ENCODE results near the gene DYRK4. TPM values are rescaled to one million over a fixed set of nuclear protein-coding genes. Genes with fewer than 3 reads are reported as not detected.

The DYRK4 gene
- total RNA-seq, 1 experiment from 2014 or later, result 13.3 TPM

GRCh38 chr12:4540638-4541037 lies 21.4 kb upstream of the DYRK4 start:
- H3K4me3 ChIP-seq (ENCODE audit: low read depth in 2 of 2, low read length in 2 of 2), result no peak overlapping the region
- TF ChIP-seq TCF7L2 (IDR thresholded peaks at IDR 0.05; ENCODE audit: low read depth, low read length), result no peak
- TF ChIP-seq SIN3A (IDR thresholded peaks at IDR 0.05; ENCODE audit: borderline replicate concordance, insufficient read depth, low read depth, low read length), result no peak
- no peak for TF ChIP-seq CTCF (IDR thresholded peaks at IDR 0.05)
- TF ChIP-seq POLR2AphosphoS5 (IDR thresholded peaks at IDR 0.05; ENCODE audit: low read depth, low read length), result no peak
- TF ChIP-seq, protein P1, sequence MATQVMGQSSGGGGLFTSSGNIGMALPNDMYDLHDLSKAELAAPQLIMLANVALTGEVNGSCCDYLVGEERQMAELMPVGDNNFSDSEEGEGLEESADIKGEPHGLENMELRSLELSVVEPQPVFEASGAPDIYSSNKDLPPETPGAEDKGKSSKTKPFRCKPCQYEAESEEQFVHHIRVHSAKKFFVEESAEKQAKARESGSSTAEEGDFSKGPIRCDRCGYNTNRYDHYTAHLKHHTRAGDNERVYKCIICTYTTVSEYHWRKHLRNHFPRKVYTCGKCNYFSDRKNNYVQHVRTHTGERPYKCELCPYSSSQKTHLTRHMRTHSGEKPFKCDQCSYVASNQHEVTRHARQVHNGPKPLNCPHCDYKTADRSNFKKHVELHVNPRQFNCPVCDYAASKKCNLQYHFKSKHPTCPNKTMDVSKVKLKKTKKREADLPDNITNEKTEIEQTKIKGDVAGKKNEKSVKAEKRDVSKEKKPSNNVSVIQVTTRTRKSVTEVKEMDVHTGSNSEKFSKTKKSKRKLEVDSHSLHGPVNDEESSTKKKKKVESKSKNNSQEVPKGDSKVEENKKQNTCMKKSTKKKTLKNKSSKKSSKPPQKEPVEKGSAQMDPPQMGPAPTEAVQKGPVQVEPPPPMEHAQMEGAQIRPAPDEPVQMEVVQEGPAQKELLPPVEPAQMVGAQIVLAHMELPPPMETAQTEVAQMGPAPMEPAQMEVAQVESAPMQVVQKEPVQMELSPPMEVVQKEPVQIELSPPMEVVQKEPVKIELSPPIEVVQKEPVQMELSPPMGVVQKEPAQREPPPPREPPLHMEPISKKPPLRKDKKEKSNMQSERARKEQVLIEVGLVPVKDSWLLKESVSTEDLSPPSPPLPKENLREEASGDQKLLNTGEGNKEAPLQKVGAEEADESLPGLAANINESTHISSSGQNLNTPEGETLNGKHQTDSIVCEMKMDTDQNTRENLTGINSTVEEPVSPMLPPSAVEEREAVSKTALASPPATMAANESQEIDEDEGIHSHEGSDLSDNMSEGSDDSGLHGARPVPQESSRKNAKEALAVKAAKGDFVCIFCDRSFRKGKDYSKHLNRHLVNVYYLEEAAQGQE (IDR thresholded peaks at IDR 0.05; ENCODE audit: insufficient read depth in 1 of 2, low read depth in 2 of 2, low read length in 1 of 2), result no peak

GRCh38 chr12:4545195-4545594 lies 16.8 kb upstream of the DYRK4 start:
- in situ Hi-C loops (cut with HindIII; ENCODE audit: low pct_unique_long_range_greater_than_20kb, low sequenced_read_pairs), result no loop called here
- Histone ChIP-seq H3K9me3 (ENCODE audit: control insufficient read depth, insufficient read depth, low read depth, low read length) (no peaks in the 10 kb centered on the region), H3K4me1 (ENCODE audit: control insufficient read depth, insufficient read depth, low read length) (no peaks in the 10 kb centered on the region), H3K36me3 (ENCODE audit: control insufficient read depth, insufficient read depth, low read length) (peaks cover 22% of the 10 kb centered on the region), H3K27ac (ENCODE audit: low read length) (no peak overlapping the region), H3K27me3 (ENCODE audit: control insufficient read depth, insufficient read depth, low read length) (no peaks in the 10 kb centered on the region), H3K4me3 (ENCODE audit: low read depth in 2 of 2, low read length in 2 of 2) (no peak overlapping the region)
- ChIA-PET CTCF (no interaction called here), POLR2A (no interaction called here)
- no TSS peak for BruUV-seq (replicated peaks)
- intact Hi-C loops (cut with micrococcal nuclease; ENCODE audit: unreplicated experiment), result no loop called here
- DNase-seq (ENCODE audit: low read depth, low spot score) (no peak), ATAC-seq (no peak)
- TF ChIP-seq POLR2AphosphoS5 (IDR thresholded peaks at IDR 0.05; ENCODE audit: low read depth, low read length) (no peak), TCF7L2 (IDR thresholded peaks at IDR 0.05; ENCODE audit: low read depth, low read length) (no peak), CTCF (IDR thresholded peaks at IDR 0.05) (no peak), SIN3A (IDR thresholded peaks at IDR 0.05; ENCODE audit: borderline replicate concordance, insufficient read depth, low read depth, low read length) (no peak)
- TF ChIP-seq, protein P1 (IDR thresholded peaks at IDR 0.05; ENCODE audit: insufficient read depth in 1 of 2, low read depth in 2 of 2, low read length in 1 of 2), result no peak

More at GRCh38 chr12:4540638-4541037, 21.4 kb upstream of the DYRK4 start:
- no peaks in the 10 kb centered on the region for H3K27me3 ChIP-seq (ENCODE audit: control insufficient read depth, insufficient read depth, low read length)
- ChIA-PET CTCF (no interaction called here), POLR2A (interaction anchor here (0.6 kb wide), 1 partner anchor 171 kb away, joined by 16 read pairs; no protein-coding TSS in a partner anchor)
- H3K36me3 ChIP-seq (ENCODE audit: control insufficient read depth, insufficient read depth, low read length), result peaks cover 24% of the 10 kb centered on the region
- H3K4me1 ChIP-seq (ENCODE audit: control insufficient read depth, insufficient read depth, low read length), result peaks cover 11% of the 10 kb centered on the region; the same call in 1 of the 2 replicates
- no peak for ATAC-seq
- no peak for DNase-seq (ENCODE audit: low read depth, low spot score)
- BruUV-seq (replicated peaks), result no TSS peak
- in situ Hi-C loops (cut with HindIII; ENCODE audit: low pct_unique_long_range_greater_than_20kb, low sequenced_read_pairs) (no loop called here), intact Hi-C loops (cut with micrococcal nuclease; ENCODE audit: unreplicated experiment) (no loop called here)
- H3K9me3 ChIP-seq (ENCODE audit: control insufficient read depth, insufficient read depth, low read depth, low read length), result no peaks in the 10 kb centered on the region
- no peak overlapping the region for H3K27ac ChIP-seq (ENCODE audit: low read length)

All from Panc1 (cell line).